ENCODE data around the gene GALNT14. TPM values are rescaled to one million over a fixed set of nuclear protein-coding genes. Genes with fewer than 3 reads are reported as not detected.

The GALNT14 gene
- total RNA-seq, 1 donor from 2014 or later = 6.4 TPM

GRCh38 chr2:30888852-30889409, 249.3 kb downstream of the GALNT14 start:
- Histone ChIP-seq H3K4me2 (no peak overlapping the region), H3F3A (ENCODE audit: low read depth) (peaks cover 11% of the 10 kb centered on the region), H2AFZ (replicated peaks) (no peak overlapping the region), H3K27ac (no peak overlapping the region), H3K9ac (no peak overlapping the region), H3K4me3 (no peak overlapping the region), H3K4me1 (peaks cover 20% of the 10 kb centered on the region), H3K27me3 (no peaks in the 10 kb centered on the region), H3K36me3 (peaks cover 3% of the 10 kb centered on the region), H3K9me3 (ENCODE audit: low read depth) (no peaks in the 10 kb centered on the region), H3K79me2 (ENCODE audit: low read depth) (no peaks in the 10 kb centered on the region), H4K20me1 (ENCODE audit: low read depth) (no peaks in the 10 kb centered on the region)
- H3K4me1 Mint-ChIP-seq = peaks cover 11% of the 10 kb centered on the region
- H3K27me3 Mint-ChIP-seq (ENCODE audit: insufficient read depth, low read depth) = peaks cover 5% of the 10 kb centered on the region
- no peaks in the 10 kb centered on the region for H3K36me3 Mint-ChIP-seq
- no peak overlapping the region for H3K27ac Mint-ChIP-seq
- TF ChIP-seq EZH2phosphoT487 (IDR thresholded peaks at IDR 0.05) (no peak), CTCF (IDR thresholded peaks at IDR 0.05) (no peak), EZH2 (IDR thresholded peaks at IDR 0.05) (no peak)
- DNase-seq (ENCODE audit: low spot score) = no peak
- no peak overlapping the region for H3K4me3 Mint-ChIP-seq
- H3K9me3 Mint-ChIP-seq = no peaks in the 10 kb centered on the region

- TF ChIP-seq EZH2 (IDR thresholded peaks at IDR 0.05) (no peak), EZH2phosphoT487 (IDR thresholded peaks at IDR 0.05) (no peak), CTCF (IDR thresholded peaks at IDR 0.05) (no peak)
- Histone ChIP-seq H3K4me1 (peaks cover 20% of the 10 kb centered on the region), H3F3A (ENCODE audit: low read depth) (peaks cover 11% of the 10 kb centered on the region), H3K36me3 (no peaks in the 10 kb centered on the region), H3K79me2 (ENCODE audit: low read depth) (no peaks in the 10 kb centered on the region), H3K27me3 (no peaks in the 10 kb centered on the region), H3K27ac (peak overlapping the region; percentile 35), H3K4me3 (no peak overlapping the region), H3K4me2 (peak overlapping the region; percentile 50), H3K9ac (no peak overlapping the region), H4K20me1 (ENCODE audit: low read depth) (no peaks in the 10 kb centered on the region), H2AFZ (replicated peaks) (no peak overlapping the region), H3K9me3 (ENCODE audit: low read depth) (no peaks in the 10 kb centered on the region)
- Mint-ChIP-seq H3K4me1 (peaks cover 11% of the 10 kb centered on the region), H3K9me3 (no peaks in the 10 kb centered on the region), H3K27me3 (ENCODE audit: insufficient read depth, low read depth) (peaks cover 5% of the 10 kb centered on the region), H3K27ac (no peak overlapping the region), H3K36me3 (no peaks in the 10 kb centered on the region), H3K4me3 (no peak overlapping the region)
- peak; percentile 77 for DNase-seq (ENCODE audit: low spot score)
Measured at GRCh38 chr2:30886080-30886479, 252.2 kb downstream of the GALNT14 start.

- no peaks in the 10 kb centered on the region for H3K9me3 ChIP-seq (ENCODE audit: low read depth)
- Mint-ChIP-seq H3K27me3 (ENCODE audit: insufficient read depth, low read depth) (peaks cover 3% of the 10 kb centered on the region), H3K9me3 (no peaks in the 10 kb centered on the region), H3K4me1 (peaks cover 11% of the 10 kb centered on the region), H3K4me3 (no peak overlapping the region), H3K36me3 (no peaks in the 10 kb centered on the region), H3K27ac (no peak overlapping the region)
- peaks cover 17% of the 10 kb centered on the region for H3K4me1 ChIP-seq
- no peaks in the 10 kb centered on the region for H3K27me3 ChIP-seq
- H3K4me3 ChIP-seq = no peak overlapping the region
- no peaks in the 10 kb centered on the region for H3K79me2 ChIP-seq (ENCODE audit: low read depth)
- no peak overlapping the region for H2AFZ ChIP-seq (replicated peaks)
- no peak overlapping the region for H3K9ac ChIP-seq
- H3K36me3 ChIP-seq = no peaks in the 10 kb centered on the region
- DNase-seq (ENCODE audit: low spot score) = no peak
- no peaks in the 10 kb centered on the region for H4K20me1 ChIP-seq (ENCODE audit: low read depth)
- TF ChIP-seq EZH2 (IDR thresholded peaks at IDR 0.05) = no peak
- TF ChIP-seq EZH2phosphoT487 (IDR thresholded peaks at IDR 0.05) = no peak
- no peak for TF ChIP-seq CTCF (IDR thresholded peaks at IDR 0.05)
- H3K27ac ChIP-seq = no peak overlapping the region
- H3F3A ChIP-seq (ENCODE audit: low read depth) = peaks cover 11% of the 10 kb centered on the region
- no peak overlapping the region for H3K4me2 ChIP-seq
Measured at GRCh38 chr2:30883822-30884221, 254.4 kb downstream of the GALNT14 start.
